Keratinocyte (primary cell): ENCODE data around the gene CTNNA3. TPM values are rescaled to one million over a fixed set of nuclear protein-coding genes. Genes with fewer than 3 reads are reported as not detected.

Source experiments
- DNase-seq: peaks from one replicate; pipeline ENCODE4 v3.0.0-alpha.2; 2011; ENCODE audit warnings: low read depth, missing footprints, low spot score
- FAIRE-seq: peaks from 2 replicates; lab custom pipeline; 2011; peaks lifted over from hg19 to GRCh38; lab: Jason Lieb, UNC
- H2AFZ ChIP-seq: 2 replicates; pipeline ENCODE4 v1.6.0; 2012; ENCODE audit warnings: low read length, control low read depth, inconsistent platforms; ENCODE audit not compliant: control insufficient read depth
- H3K27ac ChIP-seq: 2 replicates; pipeline ENCODE4 v1.5.1; 2011; ENCODE audit warnings: low read length; ENCODE audit not compliant: control insufficient read depth, insufficient read depth
- H3K27me3 ChIP-seq: 3 replicates; pipeline ENCODE4 v1.6.0; 2011; ENCODE audit warnings: low read length; ENCODE audit not compliant: control insufficient read depth, insufficient read depth; ENCODE audit errors: extremely low read depth
- H3K36me3 ChIP-seq, 2 experiments: 2 replicates in 1 of 2; 3 replicates in 1 of 2; pipeline ENCODE4 v1.5.1; 2011; ENCODE audit warnings: low read length in 2 of 2, mild to moderate bottlenecking in 1 of 2; ENCODE audit not compliant: control insufficient read depth in 2 of 2, insufficient read depth in 2 of 2; ENCODE audit errors: extremely low read depth in 1 of 2
- H3K4me1 ChIP-seq: 3 replicates; pipeline ENCODE4 v1.5.1; 2011; ENCODE audit warnings: low read length; ENCODE audit not compliant: control insufficient read depth, insufficient read depth; ENCODE audit errors: extremely low read depth
- H3K4me2 ChIP-seq: 3 replicates; pipeline ENCODE4 v1.6.0; 2011; ENCODE audit warnings: low read depth, low read length; ENCODE audit not compliant: control insufficient read depth, insufficient read depth; ENCODE audit errors: extremely low read depth
- H3K4me3 ChIP-seq, 3 experiments: fragments of 200-600 bp in 1 of 3; sonication (generic) in 1 of 3; 2 replicates in 2 of 3; 3 replicates in 1 of 3; pipeline ENCODE4 v1.5.1; 2011 to 2016; ENCODE audit warnings: low read length in 3 of 3, mild to moderate bottlenecking in 3 of 3, control low read depth in 2 of 3, inconsistent platforms in 1 of 3, low read depth in 1 of 3, mixed read lengths in 1 of 3, mixed run types in 1 of 3, moderate library complexity in 1 of 3; ENCODE audit not compliant: control insufficient read depth in 2 of 3, insufficient read depth in 2 of 3; ENCODE audit errors: extremely low read depth in 1 of 3
- H3K79me2 ChIP-seq: 2 replicates; pipeline ENCODE4 v1.6.0; 2012; ENCODE audit warnings: low read length; ENCODE audit not compliant: control insufficient read depth, insufficient read depth
- H3K9ac ChIP-seq: 3 replicates; pipeline ENCODE4 v1.6.0; 2011; ENCODE audit warnings: low read length; ENCODE audit not compliant: control insufficient read depth, insufficient read depth; ENCODE audit errors: extremely low read depth
- H3K9me1 ChIP-seq: 3 replicates; pipeline ENCODE4 v1.6.0; 2011; ENCODE audit warnings: low read length; ENCODE audit not compliant: control insufficient read depth, insufficient read depth; ENCODE audit errors: extremely low read depth
- H3K9me3 ChIP-seq: 2 replicates; pipeline ENCODE4 v1.5.1; 2012; ENCODE audit warnings: low read depth, low read length; ENCODE audit not compliant: control insufficient read depth
- H4K20me1 ChIP-seq: 3 replicates; pipeline ENCODE4 v1.6.0; 2011; ENCODE audit warnings: low read length; ENCODE audit not compliant: control insufficient read depth, insufficient read depth; ENCODE audit errors: extremely low read depth
- CTCF ChIP-seq, 3 experiments: IDR thresholded peaks in 1 of 3; conservative IDR thresholded peaks in 1 of 3; optimal IDR thresholded peaks in 1 of 3; 2 replicates in 2 of 3; 3 replicates in 1 of 3; pipeline versions ENCODE3 to v1.5.1; 2011; ENCODE audit warnings: low read length in 3 of 3, mild to moderate bottlenecking in 3 of 3, moderate library complexity in 2 of 3, control low read depth in 1 of 3, inconsistent platforms in 1 of 3; ENCODE audit not compliant: insufficient read depth in 2 of 3; ENCODE audit errors: extremely low read depth in 1 of 3
- EZH2 ChIP-seq: IDR thresholded peaks from one replicate; pipeline ENCODE4 v1.6.1; 2012; ENCODE audit warnings: inconsistent platforms, mild to moderate bottlenecking, low read length, moderate library complexity
- dilution Hi-C: fragments of 300-500 bp; cut with MboI; formaldehyde crosslinking; loops from one replicate; pipeline ENCODE4 v1.7.0; 2020; ENCODE audit warnings: low sequenced_read_pairs; ENCODE audit not compliant: extremely low pct_ligation_motif_present
- polyA plus RNA-seq, 5 experiments: library from polyadenylated mRNA; depleted of rRNA in 3 of 5; stranded (reverse) in 3 of 5; stranded (forward) in 1 of 5; unstranded in 1 of 5; fragments of >200 nt; gene quantifications; 1 replicate in 1 of 5; 2 replicates in 3 of 5; 3 replicates in 1 of 5; pipeline versions ENCODE4 v1.2.1 to v1.2.3, GENCODE V29; 2011 to 2012; ENCODE audit warnings: missing spikeins in 2 of 5, low read depth in 1 of 5, low replicate concordance in 1 of 5

Gene CTNNA3
- polyA plus RNA-seq, 1 donor (not counting 4 experiments of a cell fraction or from before 2014, with no cell fraction given): 0.01 TPM

- H3K27ac ChIP-seq: no peak overlapping the region
- DNase-seq (no peak), FAIRE-seq (no peak)
- H3K27me3 ChIP-seq: no peaks in the 10 kb centered on the region
- dilution Hi-C loops: no loop called here
- H3K9ac ChIP-seq: no peak overlapping the region
- no peaks in the 10 kb centered on the region for H3K36me3 ChIP-seq
- no peaks in the 10 kb centered on the region for H3K9me3 ChIP-seq
- H3K79me2 ChIP-seq: no peaks in the 10 kb centered on the region
- H3K4me3 ChIP-seq: no peak overlapping the region
- no peaks in the 10 kb centered on the region for H4K20me1 ChIP-seq
- no peaks in the 10 kb centered on the region for H3K9me1 ChIP-seq
- no peaks in the 10 kb centered on the region for H3K4me1 ChIP-seq
- TF ChIP-seq EZH2 (no peak), CTCF (optimal IDR thresholded peaks at IDR 0.05 in 1 of 3, IDR thresholded peaks at IDR 0.05 in 1 of 3, conservative IDR thresholded peaks at IDR 0.05 in 1 of 3; ENCODE audit: extremely low read depth in 1 of 3, insufficient read depth in 2 of 3, low read length in 3 of 3) (no peak)
- no peak overlapping the region for H2AFZ ChIP-seq
- H3K4me2 ChIP-seq: no peak overlapping the region
Measured at GRCh38 chr10:66258693-66259092, 1437.3 kb downstream of the CTNNA3 start.

GRCh38 chr10:66257801-66258200 is 1438.2 kb downstream of the CTNNA3 start:
- dilution Hi-C loops: no loop called here
- Histone ChIP-seq H2AFZ (no peak overlapping the region), H3K4me1 (no peaks in the 10 kb centered on the region), H4K20me1 (no peaks in the 10 kb centered on the region), H3K9ac (no peak overlapping the region), H3K36me3 (no peaks in the 10 kb centered on the region), H3K27me3 (no peaks in the 10 kb centered on the region), H3K27ac (no peak overlapping the region), H3K9me1 (no peaks in the 10 kb centered on the region), H3K4me3 (no peak overlapping the region), H3K9me3 (no peaks in the 10 kb centered on the region), H3K79me2 (no peaks in the 10 kb centered on the region), H3K4me2 (no peak overlapping the region)
- DNase-seq (no peak), FAIRE-seq (no peak)
- TF ChIP-seq EZH2 (no peak), CTCF (optimal IDR thresholded peaks at IDR 0.05 in 1 of 3, IDR thresholded peaks at IDR 0.05 in 1 of 3, conservative IDR thresholded peaks at IDR 0.05 in 1 of 3; ENCODE audit: extremely low read depth in 1 of 3, insufficient read depth in 2 of 3, low read length in 3 of 3) (no peak)
